AG04450 (cell line): ENCODE data around the gene SHD. TPM values are rescaled to one million over a fixed set of nuclear protein-coding genes. Genes with fewer than 3 reads are reported as not detected.

Source experiments
- CTCF ChIA-PET: fragments of 300-600, 350-600 bp; formaldehyde crosslinking; extraction: SDS; loops from one replicate; lab custom pipeline; 2022; ENCODE audit warnings: antibody characterized with exemption, inconsistent platforms; lab: Charles Lee
- POLR2A ChIA-PET: fragments of 350-600 bp; formaldehyde crosslinking; extraction: SDS; loops from one replicate; lab custom pipeline; 2021; ENCODE audit warnings: antibody characterized with exemption, inconsistent platforms; lab: Yijun Ruan, JAX
- DNase-seq: peaks from one replicate; pipeline ENCODE4 v3.0.0-alpha.2; 2011; ENCODE audit warnings: low read depth, low spot score
- H3K27ac ChIP-seq: one replicate; pipeline ENCODE4 v1.5.1; 2012; ENCODE audit warnings: low read depth, low read length, control low read depth
- H3K27me3 ChIP-seq: one replicate; pipeline ENCODE4 v1.6.0; 2012; ENCODE audit warnings: low read length; ENCODE audit not compliant: control insufficient read depth, insufficient read depth
- H3K4me3 ChIP-seq: 2 replicates; pipeline ENCODE4 v1.5.1; 2011; ENCODE audit warnings: mild to moderate bottlenecking, low read depth, low read length, control low read depth
- H3K9me3 ChIP-seq: 2 replicates; pipeline ENCODE4 v1.5.1; 2012; ENCODE audit warnings: low read length; ENCODE audit not compliant: control insufficient read depth, insufficient read depth
- polyA plus RNA-seq: library from polyadenylated mRNA; depleted of rRNA; stranded (reverse); fragments of >200 nt; gene quantifications from 2 replicates; pipeline ENCODE4 v1.2.3, GENCODE V29; 2011
- TF ChIP-seq, protein P1 (sequence below): IDR thresholded peaks from 2 replicates; pipeline ENCODE4 v1.5.1; 2011; ENCODE audit warnings: low read depth, low read length, control low read depth, inconsistent platforms

The SHD gene
- polyA plus RNA-seq, 1 experiment: not detected

- Histone ChIP-seq H3K9me3 (peaks cover 16% of the 10 kb centered on the region), H3K27ac (no peak overlapping the region), H3K27me3 (no peaks in the 10 kb centered on the region), H3K4me3 (no peak overlapping the region)
- ChIA-PET CTCF (interaction anchor here (1.4 kb wide), 1 partner anchor 95 kb away, joined by 3 read pairs; no protein-coding TSS in a partner anchor), POLR2A (interaction anchor here (1.1 kb wide), 1 partner anchor 39 kb away, joined by 4 read pairs; no protein-coding TSS in a partner anchor)
- DNase-seq: no peak
- TF ChIP-seq, protein P1, sequence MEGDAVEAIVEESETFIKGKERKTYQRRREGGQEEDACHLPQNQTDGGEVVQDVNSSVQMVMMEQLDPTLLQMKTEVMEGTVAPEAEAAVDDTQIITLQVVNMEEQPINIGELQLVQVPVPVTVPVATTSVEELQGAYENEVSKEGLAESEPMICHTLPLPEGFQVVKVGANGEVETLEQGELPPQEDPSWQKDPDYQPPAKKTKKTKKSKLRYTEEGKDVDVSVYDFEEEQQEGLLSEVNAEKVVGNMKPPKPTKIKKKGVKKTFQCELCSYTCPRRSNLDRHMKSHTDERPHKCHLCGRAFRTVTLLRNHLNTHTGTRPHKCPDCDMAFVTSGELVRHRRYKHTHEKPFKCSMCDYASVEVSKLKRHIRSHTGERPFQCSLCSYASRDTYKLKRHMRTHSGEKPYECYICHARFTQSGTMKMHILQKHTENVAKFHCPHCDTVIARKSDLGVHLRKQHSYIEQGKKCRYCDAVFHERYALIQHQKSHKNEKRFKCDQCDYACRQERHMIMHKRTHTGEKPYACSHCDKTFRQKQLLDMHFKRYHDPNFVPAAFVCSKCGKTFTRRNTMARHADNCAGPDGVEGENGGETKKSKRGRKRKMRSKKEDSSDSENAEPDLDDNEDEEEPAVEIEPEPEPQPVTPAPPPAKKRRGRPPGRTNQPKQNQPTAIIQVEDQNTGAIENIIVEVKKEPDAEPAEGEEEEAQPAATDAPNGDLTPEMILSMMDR: no peak
These were observed 20.9 kb upstream of the SHD start for GRCh38 chr19:4258181-4258580.

GRCh38 chr19:4260613-4261191 is 18.4 kb upstream of the SHD start:
- ChIA-PET CTCF (interaction anchor here (0.7 to 1.2 kb wide), 2 partner anchors 82 to 462 kb away, joined by 3 read pairs; no protein-coding TSS in a partner anchor), POLR2A (interaction anchor here (1.4 kb wide), 1 partner anchor 14 kb away, joined by 4 read pairs; the partner anchor contains the start of gene YJU2)
- Histone ChIP-seq H3K4me3 (no peak overlapping the region), H3K27me3 (no peaks in the 10 kb centered on the region), H3K27ac (no peak overlapping the region), H3K9me3 (peaks cover 8% of the 10 kb centered on the region)
- TF ChIP-seq, protein P1: no peak
- no peak for DNase-seq

DNA sequence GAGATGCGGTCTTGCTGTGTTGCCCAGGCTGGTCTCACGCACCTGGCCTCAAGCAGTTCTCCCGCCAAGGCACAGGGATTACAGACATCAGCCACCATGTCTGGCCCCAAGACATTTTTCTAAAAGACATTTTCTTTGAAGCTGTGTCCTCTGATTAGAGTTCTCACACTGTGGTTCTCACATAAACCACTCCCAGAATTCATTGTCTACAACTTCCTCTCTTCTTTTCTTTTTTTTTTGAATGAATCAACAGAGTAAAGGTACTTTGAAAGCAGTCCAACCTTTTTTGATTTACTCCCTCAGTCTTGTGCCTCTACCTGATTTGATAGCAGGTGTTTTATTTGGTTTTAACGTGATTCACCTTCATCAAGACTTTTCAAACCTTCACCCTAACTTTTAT is 14.3 kb upstream of the SHD start:
- Histone ChIP-seq H3K4me3 (no peak overlapping the region), H3K27ac (no peak overlapping the region), H3K27me3 (no peaks in the 10 kb centered on the region), H3K9me3 (no peaks in the 10 kb centered on the region; the same call in 1 of the 2 replicates)
- TF ChIP-seq, protein P1: no peak
- DNase-seq: no peak
- ChIA-PET POLR2A (no interaction called here), CTCF (interaction anchor here (4.2 kb wide), 1 partner anchor 88 kb away, joined by 58 read pairs; no protein-coding TSS in a partner anchor)

GRCh38 chr19:4266253-4267000 is 12.6 kb upstream of the SHD start:
- DNase-seq: no peak
- Histone ChIP-seq H3K27ac (no peak overlapping the region), H3K9me3 (peaks cover under 1% of the 10 kb centered on the region; the same call in 1 of the 2 replicates), H3K27me3 (no peaks in the 10 kb centered on the region), H3K4me3 (no peak overlapping the region)
- TF ChIP-seq, protein P1: no peak
- CTCF ChIA-PET: interaction anchor here (0.7 to 4.2 kb wide), 9 partner anchors 11 to 259 kb away, joined by 3 to 58 read pairs (median 4); partner anchors contain the start of gene MPND
- POLR2A ChIA-PET: interaction anchor here (0.5 to 1.0 kb wide), 2 partner anchors 19 to 382 kb away, joined by 5 to 9 read pairs; partner anchors contain the start of gene YJU2
